Hippocampal formation (tissue), 2 donors: ENCODE results near the gene DUS2.

Experiments used
- DNase-seq, 2 donors: peaks; one replicate each; lab custom pipeline; 2025; lab: John Stamatoyannopoulos, UW

Gene DUS2

DNA sequence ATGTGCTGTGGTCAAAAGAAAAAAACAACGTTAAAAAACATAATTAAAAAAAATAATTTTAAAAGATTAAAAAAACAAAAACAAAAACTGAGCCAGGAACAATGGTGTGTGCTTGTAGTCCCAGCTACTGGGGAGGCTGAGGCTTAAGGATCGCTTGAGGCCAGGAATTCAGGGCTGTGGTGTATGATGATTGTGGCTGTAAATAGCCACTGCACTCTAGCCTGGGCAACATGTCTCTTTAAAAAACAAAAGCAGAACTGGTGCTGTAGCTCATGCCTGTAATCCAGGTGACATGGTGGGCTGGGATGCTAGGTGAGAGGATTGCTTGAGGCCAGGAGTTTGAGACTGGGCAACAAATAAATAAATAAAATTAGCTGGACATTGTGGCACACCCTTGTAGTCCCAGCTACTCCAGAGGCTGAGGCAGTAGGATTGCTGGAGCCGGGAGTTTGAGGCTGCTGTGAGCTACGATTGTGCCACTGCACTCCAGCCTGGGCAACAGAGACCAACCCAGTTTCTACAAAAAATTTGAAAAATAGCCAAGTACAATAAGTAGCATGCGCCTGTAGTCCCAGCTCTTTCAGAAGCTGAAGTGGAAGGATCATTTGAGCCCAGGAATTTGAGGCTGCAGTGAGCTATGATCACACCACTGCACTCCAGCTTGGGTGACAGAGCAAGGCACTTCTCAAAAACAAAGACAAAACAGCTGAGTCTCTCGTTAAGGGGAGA is 105.7 kb downstream of the DUS2 start:
- DNase-seq, result no peak
